KMS-11 (cell line): ENCODE measurements around the gene SCFD1.
A peak's percentile ranks its signal among the peaks of the same experiment; 100 is the strongest.
"Not testable (repeated sequence)": the region's sequence is repeated elsewhere in the genome, so short reads cannot be mapped to it uniquely, and the experiment has no call there.

ENCODE experiments used
- H2AFZ ChIP-seq: fragments of 200-600 bp; sonication (generic); 2 replicates; pipeline ENCODE4 v1.6.1; 2016; ENCODE audit warnings: antibody characterized with exemption, mixed run types, low read depth
- H3K27ac ChIP-seq: fragments of 200-600 bp; sonication (generic); 2 replicates; pipeline ENCODE4 v1.6.1; 2016; ENCODE audit warnings: mild to moderate bottlenecking, mixed run types
- H3K27me3 ChIP-seq: fragments of 200-600 bp; sonication (generic); 2 replicates; pipeline ENCODE4 v1.6.1; 2017; ENCODE audit warnings: mild to moderate bottlenecking, low read depth, mixed run types, moderate library complexity; ENCODE audit not compliant: insufficient read depth
- H3K36me3 ChIP-seq: fragments of 200-600 bp; sonication (generic); 2 replicates; pipeline ENCODE4 v1.6.1; 2017; ENCODE audit warnings: mild to moderate bottlenecking, mixed run types; ENCODE audit not compliant: insufficient read depth
- H3K4me1 ChIP-seq: fragments of 200-600 bp; sonication (generic); 2 replicates; pipeline ENCODE4 v1.6.1; 2016; ENCODE audit warnings: mild to moderate bottlenecking, low read depth, mixed run types; ENCODE audit not compliant: poor library complexity, severe bottlenecking
- H3K4me2 ChIP-seq: fragments of 200-600 bp; sonication (generic); 2 replicates; pipeline ENCODE4 v1.7.0; 2016; ENCODE audit warnings: mild to moderate bottlenecking, mixed run types
- H3K4me3 ChIP-seq: fragments of 200-600 bp; sonication (generic); IDR thresholded peaks from 2 replicates; pipeline ENCODE4 v1.6.1; 2017; ENCODE audit warnings: low read depth, low read length, mixed read lengths; ENCODE audit not compliant: insufficient read depth
- H3K79me2 ChIP-seq: fragments of 200-600 bp; sonication (generic); 2 replicates; pipeline ENCODE4 v1.6.1; 2016; ENCODE audit warnings: low read depth, mixed run types; ENCODE audit not compliant: insufficient read depth
- H3K9ac ChIP-seq: fragments of 200-600 bp; sonication (generic); 2 replicates; pipeline ENCODE4 v1.6.1; 2016; ENCODE audit warnings: mild to moderate bottlenecking, mixed run types
- H4K20me1 ChIP-seq: fragments of 200-600 bp; sonication (generic); 2 replicates; pipeline ENCODE4 v1.6.1; 2016; ENCODE audit warnings: mild to moderate bottlenecking, mixed run types; ENCODE audit not compliant: insufficient read depth
- TF ChIP-seq, protein P1 (sequence below): fragments of 200-600 bp; sonication (generic); conservative IDR thresholded peaks from 2 replicates; pipeline ENCODE4 v1.6.1; 2017; ENCODE audit warnings: low read depth, mild to moderate bottlenecking, antibody characterized with exemption, low read length, moderate library complexity, mixed read lengths

Gene SCFD1

DNA sequence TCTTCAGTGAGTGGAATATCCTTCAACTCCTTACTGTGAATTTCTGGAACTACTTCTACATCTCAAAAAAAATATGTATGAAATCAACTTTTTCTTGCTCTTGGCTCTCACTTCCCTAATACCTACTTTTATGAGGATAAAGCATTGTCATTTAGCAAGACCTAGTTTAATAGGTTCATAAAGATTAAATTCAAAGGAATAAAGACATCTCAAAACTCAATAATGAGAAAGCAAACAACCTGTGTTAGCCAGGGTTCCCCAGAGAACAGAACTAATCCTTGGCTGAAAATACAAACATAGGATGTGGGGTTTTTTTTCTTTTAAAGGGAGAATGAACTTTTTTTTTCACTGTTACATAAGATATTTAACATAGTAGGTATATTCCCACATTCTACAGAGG lies 57.9 kb downstream of the SCFD1 start:
- Histone ChIP-seq H3K27me3 (no peaks in the 10 kb centered on the region), H3K9ac (no peak overlapping the region), H4K20me1 (no peaks in the 10 kb centered on the region), H3K4me3 (no peak overlapping the region), H3K27ac (no peak overlapping the region), H3K36me3 (no peaks in the 10 kb centered on the region), H3K4me2 (no peak overlapping the region), H3K4me1 (peaks cover 16% of the 10 kb centered on the region), H2AFZ (no peak overlapping the region), H3K79me2 (no peaks in the 10 kb centered on the region)
- TF ChIP-seq, protein P1, sequence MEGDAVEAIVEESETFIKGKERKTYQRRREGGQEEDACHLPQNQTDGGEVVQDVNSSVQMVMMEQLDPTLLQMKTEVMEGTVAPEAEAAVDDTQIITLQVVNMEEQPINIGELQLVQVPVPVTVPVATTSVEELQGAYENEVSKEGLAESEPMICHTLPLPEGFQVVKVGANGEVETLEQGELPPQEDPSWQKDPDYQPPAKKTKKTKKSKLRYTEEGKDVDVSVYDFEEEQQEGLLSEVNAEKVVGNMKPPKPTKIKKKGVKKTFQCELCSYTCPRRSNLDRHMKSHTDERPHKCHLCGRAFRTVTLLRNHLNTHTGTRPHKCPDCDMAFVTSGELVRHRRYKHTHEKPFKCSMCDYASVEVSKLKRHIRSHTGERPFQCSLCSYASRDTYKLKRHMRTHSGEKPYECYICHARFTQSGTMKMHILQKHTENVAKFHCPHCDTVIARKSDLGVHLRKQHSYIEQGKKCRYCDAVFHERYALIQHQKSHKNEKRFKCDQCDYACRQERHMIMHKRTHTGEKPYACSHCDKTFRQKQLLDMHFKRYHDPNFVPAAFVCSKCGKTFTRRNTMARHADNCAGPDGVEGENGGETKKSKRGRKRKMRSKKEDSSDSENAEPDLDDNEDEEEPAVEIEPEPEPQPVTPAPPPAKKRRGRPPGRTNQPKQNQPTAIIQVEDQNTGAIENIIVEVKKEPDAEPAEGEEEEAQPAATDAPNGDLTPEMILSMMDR: no peak

DNA sequence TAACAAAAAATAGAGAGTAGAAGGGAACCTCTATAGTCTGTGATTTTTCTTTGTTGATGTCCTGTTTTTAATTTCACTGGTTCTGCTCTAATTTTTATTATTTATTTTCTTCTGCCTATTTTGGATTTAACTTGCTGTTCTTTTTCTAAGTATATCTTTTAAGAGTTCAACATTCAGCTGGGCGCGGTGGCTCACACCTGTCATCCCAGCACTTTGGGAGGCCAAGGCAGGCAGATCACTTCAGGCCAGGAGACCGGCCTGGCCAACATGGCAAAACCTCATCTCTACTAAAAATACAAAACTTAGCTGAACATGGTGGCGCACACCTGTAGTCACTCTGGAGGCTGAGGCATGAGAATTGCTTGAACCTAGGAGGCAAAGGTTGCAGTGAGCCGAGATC lies 58.7 kb downstream of the SCFD1 start:
- not testable (repeated sequence) for H4K20me1 ChIP-seq, H3K27ac ChIP-seq, H3K79me2 ChIP-seq, H3K9ac ChIP-seq, H3K4me1 ChIP-seq, H3K4me3 ChIP-seq, H2AFZ ChIP-seq, H3K36me3 ChIP-seq, H3K4me2 ChIP-seq, H3K27me3 ChIP-seq

DNA sequence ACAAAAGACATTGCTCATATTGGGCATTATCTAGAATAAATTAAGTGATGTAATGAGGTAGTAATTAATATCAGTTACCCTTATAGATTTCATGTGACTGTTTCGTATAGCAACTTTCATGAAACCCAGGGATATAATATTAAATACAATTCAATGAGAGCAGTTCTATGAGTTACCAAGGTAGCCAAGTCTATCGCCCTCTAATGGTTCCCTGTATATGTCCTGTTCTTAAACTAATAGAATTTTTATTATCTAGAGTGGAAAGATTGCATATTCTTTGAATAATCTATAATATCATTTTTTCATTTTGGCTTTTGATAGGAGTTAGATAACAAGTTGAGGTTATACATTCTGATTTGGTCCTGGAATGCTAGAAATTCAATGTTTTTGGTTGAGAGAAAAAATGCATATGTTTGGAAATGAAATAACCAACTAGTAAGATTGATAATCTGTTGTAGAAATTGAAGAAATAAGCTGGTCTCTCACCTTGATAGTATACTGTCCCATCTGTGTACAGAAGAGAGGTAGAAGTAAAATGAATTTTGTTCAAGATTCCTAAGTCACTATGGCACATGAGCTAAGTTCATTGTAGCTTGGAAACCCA lies 59.7 kb downstream of the SCFD1 start:
- no peak overlapping the region for H3K4me3 ChIP-seq
- no peak overlapping the region for H3K4me2 ChIP-seq
- H3K9ac ChIP-seq: no peak overlapping the region
- H3K79me2 ChIP-seq: no peaks in the 10 kb centered on the region
- H2AFZ ChIP-seq: no peak overlapping the region
- H3K27ac ChIP-seq: no peak overlapping the region
- TF ChIP-seq, protein P1: peak; percentile 23; the same call in 1 of the 2 replicates
- H3K27me3 ChIP-seq: no peaks in the 10 kb centered on the region
- no peaks in the 10 kb centered on the region for H4K20me1 ChIP-seq
- H3K4me1 ChIP-seq: no peaks in the 10 kb centered on the region
- no peaks in the 10 kb centered on the region for H3K36me3 ChIP-seq

DNA sequence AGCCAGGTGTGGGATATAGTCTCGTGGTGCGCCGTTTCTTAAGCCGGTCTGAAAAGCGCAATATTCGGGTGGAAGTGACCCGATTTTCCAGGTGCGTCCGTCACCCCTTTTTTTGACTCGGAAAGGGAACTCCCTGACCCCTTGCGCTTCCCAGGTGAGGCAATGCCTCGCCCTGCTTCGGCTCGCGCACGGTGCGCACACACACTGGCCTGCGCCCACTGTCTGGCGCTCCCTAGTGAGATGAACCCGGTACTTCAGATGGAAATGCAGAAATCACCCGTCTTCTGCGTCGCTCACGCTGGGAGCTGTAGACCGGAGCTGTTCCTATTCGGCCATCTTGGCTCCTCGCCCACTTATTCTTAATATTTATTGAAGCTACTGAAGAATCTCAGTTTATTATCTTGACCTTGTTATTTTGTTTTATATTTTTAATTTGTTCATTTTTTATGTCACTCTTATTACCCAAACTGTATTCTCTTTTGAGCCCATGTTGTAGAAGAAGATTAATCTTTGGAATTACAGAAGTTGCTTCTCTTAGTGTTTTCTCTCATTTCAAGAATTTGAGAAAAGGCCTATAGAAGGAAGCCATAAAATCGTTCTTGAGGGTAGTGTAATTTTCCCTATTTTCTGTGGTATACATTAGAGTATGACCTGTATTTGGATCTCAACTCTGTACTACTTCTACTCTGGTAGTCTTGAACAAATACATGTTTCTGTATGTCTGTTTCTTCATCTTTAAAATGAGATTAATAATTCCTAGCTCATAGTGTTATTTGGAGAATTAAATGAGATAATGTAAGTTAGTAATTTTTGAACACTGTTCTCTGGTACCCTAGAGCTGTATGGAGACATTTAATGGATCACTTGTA lies 68.6 kb downstream of the SCFD1 start:
- not testable (repeated sequence) for H3K27me3 ChIP-seq, H2AFZ ChIP-seq, H3K9ac ChIP-seq, H3K4me3 ChIP-seq, H3K4me2 ChIP-seq, H3K4me1 ChIP-seq, H3K36me3 ChIP-seq, H3K79me2 ChIP-seq, H3K27ac ChIP-seq, H4K20me1 ChIP-seq

DNA sequence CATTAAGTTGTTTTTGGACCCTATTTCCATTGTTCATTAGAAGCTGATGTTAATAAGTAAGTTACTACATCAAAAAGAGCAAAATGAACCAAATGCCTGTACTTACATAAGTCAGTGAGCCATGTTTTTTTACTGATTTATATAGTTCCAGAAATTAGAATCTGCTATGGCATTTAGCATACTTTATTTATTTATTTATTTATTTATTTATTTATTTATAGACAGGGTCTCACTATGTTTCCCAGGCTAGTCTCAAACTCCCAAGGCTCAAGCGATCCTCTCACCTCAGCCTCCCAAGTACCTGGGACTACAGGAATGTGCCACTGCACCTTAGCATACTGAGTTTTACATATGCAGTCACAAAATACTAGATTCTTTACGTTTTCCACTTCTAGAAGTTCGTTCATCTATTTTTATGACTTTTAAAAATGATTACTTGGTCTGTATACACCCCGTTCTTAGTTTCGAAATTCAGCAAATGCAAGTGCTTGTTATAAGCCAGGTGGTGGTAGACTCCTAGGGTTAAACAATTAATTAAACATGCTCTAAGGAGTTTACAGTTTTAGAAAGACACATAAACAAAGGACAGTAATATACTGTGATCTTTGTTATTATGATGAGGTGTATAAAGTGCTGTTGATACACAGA lies 69.8 kb downstream of the SCFD1 start:
- H2AFZ ChIP-seq: no peak overlapping the region
- no peaks in the 10 kb centered on the region for H3K4me1 ChIP-seq
- no peaks in the 10 kb centered on the region for H4K20me1 ChIP-seq
- H3K9ac ChIP-seq: no peak overlapping the region
- no peaks in the 10 kb centered on the region for H3K36me3 ChIP-seq
- H3K4me3 ChIP-seq: no peak overlapping the region
- H3K4me2 ChIP-seq: no peak overlapping the region
- H3K27me3 ChIP-seq: no peaks in the 10 kb centered on the region
- TF ChIP-seq, protein P1: no peak
- H3K79me2 ChIP-seq: no peaks in the 10 kb centered on the region
- H3K27ac ChIP-seq: no peak overlapping the region
